ENCODE data around the gene STAG3. TPM values are rescaled to one million over a fixed set of nuclear protein-coding genes. Genes with fewer than 3 reads are reported as not detected.
"Not testable (repeated sequence)": the region's sequence is repeated elsewhere in the genome, so short reads cannot be mapped to it uniquely, and the experiment has no call there.

The STAG3 gene
- total and polyA plus RNA-seq, 2 experiments from 2014 or later, result 4.6 to 4.7 TPM

DNA sequence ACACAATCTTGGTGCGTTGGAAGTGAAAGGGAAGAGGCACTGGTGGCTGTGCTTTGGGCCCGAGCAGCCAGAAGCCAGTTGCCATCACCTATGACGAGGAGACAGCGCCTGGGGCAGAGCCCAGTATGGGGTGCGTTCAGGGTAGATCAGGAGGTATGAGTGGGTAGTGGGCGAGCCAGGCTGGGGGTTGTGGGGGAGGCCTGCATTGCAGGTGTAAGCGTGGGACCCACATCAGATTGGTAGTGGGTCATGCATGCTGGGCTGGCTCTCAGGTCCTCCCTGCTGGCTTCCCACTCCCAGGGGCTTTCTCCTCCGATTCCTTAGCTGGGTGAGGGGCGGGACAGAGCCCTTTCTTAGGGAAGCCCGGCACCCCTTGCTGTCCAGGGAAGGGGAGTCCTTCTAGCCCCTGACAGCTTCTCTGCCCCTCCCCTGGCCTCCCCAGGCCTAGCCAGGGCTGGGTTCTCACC, 41.6 kb downstream of the STAG3 start:
- H3K4me1 Mint-ChIP-seq, result peaks cover 4% of the 10 kb centered on the region; the same call in 2 of the 3 replicates

DNA sequence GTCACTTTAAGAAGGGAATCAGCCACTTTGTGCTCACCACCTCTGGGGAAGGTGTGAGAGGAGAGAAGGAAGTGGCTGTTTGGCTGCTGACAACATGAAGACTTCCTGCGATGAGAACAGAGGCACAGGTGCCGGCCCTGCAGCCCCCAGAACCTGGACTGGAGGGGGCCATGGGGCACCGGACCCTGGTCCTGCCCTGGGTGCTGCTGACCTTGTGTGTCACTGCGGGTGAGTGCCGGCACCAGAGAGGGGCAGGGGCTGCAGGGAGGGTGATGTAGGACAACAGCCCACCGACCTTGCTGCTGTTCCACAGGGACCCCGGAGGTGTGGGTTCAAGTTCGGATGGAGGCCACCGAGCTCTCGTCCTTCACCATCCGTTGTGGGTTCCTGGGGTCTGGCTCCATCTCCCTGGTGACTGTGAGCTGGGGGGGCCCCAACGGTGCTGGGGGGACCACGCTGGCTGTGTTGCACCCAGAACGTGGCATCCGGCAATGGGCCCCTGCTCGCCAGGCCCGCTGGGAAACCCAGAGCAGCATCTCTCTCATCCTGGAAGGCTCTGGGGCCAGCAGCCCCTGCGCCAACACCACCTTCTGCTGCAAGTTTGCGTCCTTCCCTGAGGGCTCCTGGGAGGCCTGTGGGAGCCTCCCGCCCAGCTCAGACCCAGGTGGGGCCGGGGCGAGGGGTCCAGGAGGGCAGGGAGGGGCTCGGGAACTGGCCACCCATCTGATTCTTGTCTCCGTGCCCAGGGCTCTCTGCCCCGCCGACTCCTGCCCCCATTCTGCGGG, 42.3 kb downstream of the STAG3 start, which contains the start of gene PVRIG:
TSS of gene PVRIG (plus strand) at position 149 of the 785 bp plus-strand sequence. CDS start at position 171, 22 bp downstream.
- H3K4me2 ChIP-seq; H3F3A ChIP-seq (replicated peaks; ENCODE audit: low read depth); H3K36me3 Mint-ChIP-seq (ENCODE audit: low read depth); H3K9me3 Mint-ChIP-seq; H3K27ac Mint-ChIP-seq; H3K4me3 Mint-ChIP-seq; ATAC-seq; DNase-seq (ENCODE audit: low spot score); H3K36me3 ChIP-seq (ENCODE audit: insufficient read depth); H3K27ac ChIP-seq (ENCODE audit: low read depth); H3K79me2 ChIP-seq (replicated peaks; ENCODE audit: insufficient read depth); H3K9me2 ChIP-seq (ENCODE audit: insufficient read depth); H3K4me3 ChIP-seq; H3K4me1 ChIP-seq (ENCODE audit: insufficient read depth); H3K4me1 Mint-ChIP-seq; H2AFZ ChIP-seq; H4K20me1 ChIP-seq (replicated peaks; ENCODE audit: insufficient read depth); H3K27me3 Mint-ChIP-seq (ENCODE audit: insufficient read depth, low read depth, poor library complexity): not testable (repeated sequence)
- peaks cover 14% of the 10 kb centered on the region; the same call in 1 of the 2 replicates for H3K27me3 ChIP-seq (ENCODE audit: insufficient read depth)

More for the DNA sequence above, 41.6 kb downstream of the STAG3 start:
- Histone ChIP-seq H3K4me2 (no peak overlapping the region), H3K4me1 (ENCODE audit: insufficient read depth) (no peaks in the 10 kb centered on the region), H3K79me2 (replicated peaks; ENCODE audit: insufficient read depth) (no peaks in the 10 kb centered on the region), H3F3A (replicated peaks; ENCODE audit: low read depth) (no peaks in the 10 kb centered on the region), H4K20me1 (replicated peaks; ENCODE audit: insufficient read depth) (0 out of 2 replicates have a peak, but pooled peaks cover 2% of the 10 kb centered on the region), H3K27ac (ENCODE audit: low read depth) (no peak overlapping the region), H3K4me3 (no peak overlapping the region), H2AFZ (no peak overlapping the region), H3K36me3 (ENCODE audit: insufficient read depth) (no peaks in the 10 kb centered on the region), H3K27me3 (ENCODE audit: insufficient read depth) (peaks cover 15% of the 10 kb centered on the region; the same call in 1 of the 2 replicates), H3K9me2 (ENCODE audit: insufficient read depth) (no peaks in the 10 kb centered on the region)
- Mint-ChIP-seq H3K4me3 (no peak overlapping the region), H3K27me3 (ENCODE audit: insufficient read depth, low read depth, poor library complexity) (peaks cover 6% of the 10 kb centered on the region), H3K36me3 (ENCODE audit: low read depth) (peaks cover under 1% of the 10 kb centered on the region; the same call in 2 of the 3 replicates), H3K27ac (no peak overlapping the region), H3K9me3 (no peaks in the 10 kb centered on the region)
- no peak for ATAC-seq
- no peak for DNase-seq (ENCODE audit: low spot score)
- no peak for TF ChIP-seq EZH2phosphoT487 (IDR thresholded peaks at IDR 0.05; ENCODE audit: unreplicated experiment)
- no peak for TF ChIP-seq CREB1 (CRISPR knock-in tag; IDR thresholded peaks at IDR 0.05; ENCODE audit: low read depth)
- no peak for TF ChIP-seq EZH2 (IDR thresholded peaks at IDR 0.05; ENCODE audit: low read depth, unreplicated experiment)
- TF ChIP-seq NANOG (IDR thresholded peaks at IDR 0.05; ENCODE audit: borderline replicate concordance), result no peak
- TF ChIP-seq, protein P1, sequence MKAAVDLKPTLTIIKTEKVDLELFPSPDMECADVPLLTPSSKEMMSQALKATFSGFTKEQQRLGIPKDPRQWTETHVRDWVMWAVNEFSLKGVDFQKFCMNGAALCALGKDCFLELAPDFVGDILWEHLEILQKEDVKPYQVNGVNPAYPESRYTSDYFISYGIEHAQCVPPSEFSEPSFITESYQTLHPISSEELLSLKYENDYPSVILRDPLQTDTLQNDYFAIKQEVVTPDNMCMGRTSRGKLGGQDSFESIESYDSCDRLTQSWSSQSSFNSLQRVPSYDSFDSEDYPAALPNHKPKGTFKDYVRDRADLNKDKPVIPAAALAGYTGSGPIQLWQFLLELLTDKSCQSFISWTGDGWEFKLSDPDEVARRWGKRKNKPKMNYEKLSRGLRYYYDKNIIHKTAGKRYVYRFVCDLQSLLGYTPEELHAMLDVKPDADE (IDR thresholded peaks at IDR 0.05), result no peak
- TF ChIP-seq POLR2AphosphoS5 (IDR thresholded peaks at IDR 0.05; ENCODE audit: low read depth), result no peak
- TF ChIP-seq, protein P2, sequence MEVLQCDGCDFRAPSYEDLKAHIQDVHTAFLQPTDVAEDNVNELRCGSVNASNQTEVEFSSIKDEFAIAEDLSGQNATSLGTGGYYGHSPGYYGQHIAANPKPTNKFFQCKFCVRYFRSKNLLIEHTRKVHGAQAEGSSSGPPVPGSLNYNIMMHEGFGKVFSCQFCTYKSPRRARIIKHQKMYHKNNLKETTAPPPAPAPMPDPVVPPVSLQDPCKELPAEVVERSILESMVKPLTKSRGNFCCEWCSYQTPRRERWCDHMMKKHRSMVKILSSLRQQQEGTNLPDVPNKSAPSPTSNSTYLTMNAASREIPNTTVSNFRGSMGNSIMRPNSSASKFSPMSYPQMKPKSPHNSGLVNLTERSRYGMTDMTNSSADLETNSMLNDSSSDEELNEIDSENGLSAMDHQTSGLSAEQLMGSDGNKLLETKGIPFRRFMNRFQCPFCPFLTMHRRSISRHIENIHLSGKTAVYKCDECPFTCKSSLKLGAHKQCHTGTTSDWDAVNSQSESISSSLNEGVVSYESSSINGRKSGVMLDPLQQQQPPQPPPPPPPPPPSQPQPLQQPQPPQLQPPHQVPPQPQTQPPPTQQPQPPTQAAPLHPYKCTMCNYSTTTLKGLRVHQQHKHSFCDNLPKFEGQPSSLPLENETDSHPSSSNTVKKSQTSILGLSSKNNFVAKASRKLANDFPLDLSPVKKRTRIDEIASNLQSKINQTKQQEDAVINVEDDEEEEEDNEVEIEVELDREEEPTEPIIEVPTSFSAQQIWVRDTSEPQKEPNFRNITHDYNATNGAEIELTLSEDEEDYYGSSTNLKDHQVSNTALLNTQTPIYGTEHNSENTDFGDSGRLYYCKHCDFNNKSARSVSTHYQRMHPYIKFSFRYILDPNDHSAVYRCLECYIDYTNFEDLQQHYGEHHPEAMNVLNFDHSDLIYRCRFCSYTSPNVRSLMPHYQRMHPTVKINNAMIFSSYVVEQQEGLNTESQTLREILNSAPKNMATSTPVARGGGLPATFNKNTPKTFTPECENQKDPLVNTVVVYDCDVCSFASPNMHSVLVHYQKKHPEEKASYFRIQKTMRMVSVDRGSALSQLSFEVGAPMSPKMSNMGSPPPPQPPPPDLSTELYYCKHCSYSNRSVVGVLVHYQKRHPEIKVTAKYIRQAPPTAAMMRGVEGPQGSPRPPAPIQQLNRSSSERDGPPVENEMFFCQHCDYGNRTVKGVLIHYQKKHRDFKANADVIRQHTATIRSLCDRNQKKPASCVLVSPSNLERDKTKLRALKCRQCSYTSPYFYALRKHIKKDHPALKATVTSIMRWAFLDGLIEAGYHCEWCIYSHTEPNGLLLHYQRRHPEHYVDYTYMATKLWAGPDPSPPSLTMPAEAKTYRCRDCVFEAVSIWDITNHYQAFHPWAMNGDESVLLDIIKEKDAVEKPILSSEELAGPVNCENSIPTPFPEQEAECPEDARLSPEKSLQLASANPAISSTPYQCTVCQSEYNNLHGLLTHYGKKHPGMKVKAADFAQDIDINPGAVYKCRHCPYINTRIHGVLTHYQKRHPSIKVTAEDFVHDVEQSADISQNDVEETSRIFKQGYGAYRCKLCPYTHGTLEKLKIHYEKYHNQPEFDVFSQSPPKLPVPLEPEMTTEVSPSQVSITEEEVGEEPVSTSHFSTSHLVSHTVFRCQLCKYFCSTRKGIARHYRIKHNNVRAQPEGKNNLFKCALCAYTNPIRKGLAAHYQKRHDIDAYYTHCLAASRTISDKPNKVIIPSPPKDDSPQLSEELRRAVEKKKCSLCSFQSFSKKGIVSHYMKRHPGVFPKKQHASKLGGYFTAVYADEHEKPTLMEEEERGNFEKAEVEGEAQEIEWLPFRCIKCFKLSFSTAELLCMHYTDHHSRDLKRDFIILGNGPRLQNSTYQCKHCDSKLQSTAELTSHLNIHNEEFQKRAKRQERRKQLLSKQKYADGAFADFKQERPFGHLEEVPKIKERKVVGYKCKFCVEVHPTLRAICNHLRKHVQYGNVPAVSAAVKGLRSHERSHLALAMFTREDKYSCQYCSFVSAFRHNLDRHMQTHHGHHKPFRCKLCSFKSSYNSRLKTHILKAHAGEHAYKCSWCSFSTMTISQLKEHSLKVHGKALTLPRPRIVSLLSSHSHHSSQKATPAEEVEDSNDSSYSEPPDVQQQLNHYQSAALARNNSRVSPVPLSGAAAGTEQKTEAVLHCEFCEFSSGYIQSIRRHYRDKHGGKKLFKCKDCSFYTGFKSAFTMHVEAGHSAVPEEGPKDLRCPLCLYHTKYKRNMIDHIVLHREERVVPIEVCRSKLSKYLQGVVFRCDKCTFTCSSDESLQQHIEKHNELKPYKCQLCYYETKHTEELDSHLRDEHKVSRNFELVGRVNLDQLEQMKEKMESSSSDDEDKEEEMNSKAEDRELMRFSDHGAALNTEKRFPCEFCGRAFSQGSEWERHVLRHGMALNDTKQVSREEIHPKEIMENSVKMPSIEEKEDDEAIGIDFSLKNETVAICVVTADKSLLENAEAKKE (CRISPR knock-in tag; IDR thresholded peaks at IDR 0.05), result no peak
- no peak for TF ChIP-seq STAT1 (IDR thresholded peaks at IDR 0.05; ENCODE audit: unreplicated experiment)
- no peak for TF ChIP-seq ZNF331 (CRISPR knock-in tag; IDR thresholded peaks at IDR 0.05; ENCODE audit: low read depth)

Measured in GM23338 (cell line).